Measurements from ENCODE around the gene LAGE3. TPM values are rescaled to one million over a fixed set of nuclear protein-coding genes. Genes with fewer than 3 reads are reported as not detected.
A peak's percentile ranks its signal among the peaks of the same experiment; 100 is the strongest.

Gene LAGE3
- total RNA-seq, 1 donor from 2014 or later: 27.7 TPM

GRCh38 chrX:154481911-154482601, 3.0 kb upstream of the LAGE3 start:
- no peaks in the 10 kb centered on the region for H3K36me3 ChIP-seq
- no peaks in the 10 kb centered on the region for H3K9me3 ChIP-seq
- DNase-seq (ENCODE audit: extremely low spot score in 2 of 2): no peak
- H3K27ac ChIP-seq: no peak overlapping the region
- no peaks in the 10 kb centered on the region for H3K27me3 ChIP-seq
- no peak overlapping the region for H3K4me3 ChIP-seq
- H3K4me1 ChIP-seq: peaks cover 18% of the 10 kb centered on the region
- intact Hi-C loops (cut with DNase I): no loop called here
- no peak for TF ChIP-seq CTCF (IDR thresholded peaks at IDR 0.05)
- no peak for TF ChIP-seq POLR2AphosphoS5 (IDR thresholded peaks at IDR 0.05; ENCODE audit: insufficient read depth in 1 of 2, low read depth in 1 of 2)
- no peak for TF ChIP-seq POLR2A (IDR thresholded peaks at IDR 0.05)

- no peaks in the 10 kb centered on the region for H3K9me3 ChIP-seq
- TF ChIP-seq CTCF (IDR thresholded peaks at IDR 0.05) (no peak), POLR2A (IDR thresholded peaks at IDR 0.05) (no peak)
- intact Hi-C loops (cut with DNase I): no loop called here
- H3K4me3 ChIP-seq: no peak overlapping the region
- H3K27me3 ChIP-seq: no peaks in the 10 kb centered on the region
- H3K4me1 ChIP-seq: peaks cover 18% of the 10 kb centered on the region
- H3K36me3 ChIP-seq: no peaks in the 10 kb centered on the region
- DNase-seq (ENCODE audit: extremely low spot score in 2 of 2): no peak
- no peak overlapping the region for H3K27ac ChIP-seq
Observed at GRCh38 chrX:154481195-154481594, 2.1 kb upstream of the LAGE3 start.

DNA sequence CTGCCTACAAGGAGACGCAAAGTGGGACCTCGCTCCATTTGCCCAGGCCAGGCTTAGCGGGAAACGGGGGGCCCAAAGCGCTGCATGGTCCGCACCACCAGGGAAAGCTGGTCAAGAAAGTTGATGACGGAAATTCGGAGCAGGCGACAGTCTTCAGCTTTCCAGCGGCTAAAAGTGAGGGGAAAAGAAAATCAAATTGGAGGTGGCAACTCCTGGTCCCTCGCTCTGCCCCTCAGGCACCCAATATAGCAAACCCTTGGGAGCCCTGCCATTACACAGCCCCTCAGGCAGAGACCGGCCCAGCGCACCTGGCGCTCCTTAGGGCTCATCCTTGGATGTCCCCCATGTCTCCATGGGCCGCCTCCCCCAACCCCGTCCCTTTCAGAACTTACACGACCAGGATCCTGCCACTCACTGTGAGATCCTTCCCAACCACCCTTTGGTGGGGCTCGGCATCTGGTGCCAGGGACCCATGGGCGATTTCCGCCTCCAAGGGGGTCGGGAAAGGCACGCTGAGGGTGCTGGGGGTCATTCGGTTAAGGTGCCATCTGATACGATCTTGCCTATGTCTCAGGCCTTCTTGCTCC, 1.1 kb downstream of the LAGE3 start:
- peak overlapping the region; percentile 49 to 52 for H3K4me3 ChIP-seq
- no peaks in the 10 kb centered on the region for H3K36me3 ChIP-seq
- no peaks in the 10 kb centered on the region for H3K27me3 ChIP-seq
- peak overlapping the region; percentile 72 for H3K27ac ChIP-seq
- H3K9me3 ChIP-seq: no peaks in the 10 kb centered on the region
- peaks cover 5% of the 10 kb centered on the region for H3K4me1 ChIP-seq
- intact Hi-C loops (cut with DNase I): loop anchor here (5.0 kb wide), 1 partner anchor 39 kb away; the partner anchor contains the start of gene FAM3A
- TF ChIP-seq POLR2AphosphoS5 (IDR thresholded peaks at IDR 0.05; ENCODE audit: insufficient read depth in 1 of 2, low read depth in 1 of 2) (no peak), POLR2A (IDR thresholded peaks at IDR 0.05) (no peak), CTCF (IDR thresholded peaks at IDR 0.05) (no peak)
- no peak for DNase-seq (ENCODE audit: extremely low spot score in 2 of 2)

DNA sequence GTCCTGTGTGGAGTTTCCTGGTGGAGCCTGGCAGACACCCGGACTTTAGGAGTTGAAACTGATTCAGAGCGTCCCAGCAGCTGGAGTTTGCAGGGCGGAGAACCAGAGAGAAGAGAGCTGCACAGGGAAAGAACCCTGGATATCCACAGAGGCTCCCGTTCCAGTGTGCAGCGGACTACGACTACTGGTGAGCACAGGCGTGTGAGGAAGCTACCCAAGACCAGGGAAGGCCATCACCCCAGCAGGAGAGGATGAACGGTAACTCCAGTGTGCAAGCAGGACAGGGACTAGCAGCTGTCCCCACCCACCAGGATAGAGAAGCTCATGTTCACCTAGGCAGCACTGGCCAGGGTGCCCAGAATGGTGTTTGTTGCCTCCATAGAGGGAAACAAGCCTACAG, 2.3 kb downstream of the LAGE3 start:
- Histone ChIP-seq H3K9me3 (no peaks in the 10 kb centered on the region), H3K4me3 (no peak overlapping the region), H3K27ac (no peak overlapping the region), H3K27me3 (no peaks in the 10 kb centered on the region), H3K36me3 (no peaks in the 10 kb centered on the region), H3K4me1 (peaks cover 5% of the 10 kb centered on the region)
- TF ChIP-seq POLR2A (IDR thresholded peaks at IDR 0.05) (no peak), CTCF (IDR thresholded peaks at IDR 0.05) (no peak), POLR2AphosphoS5 (IDR thresholded peaks at IDR 0.05; ENCODE audit: insufficient read depth in 1 of 2, low read depth in 1 of 2) (no peak)
- intact Hi-C loops (cut with DNase I): loop anchor here (5.0 kb wide), 1 partner anchor 40 kb away; the partner anchor contains the start of gene FAM3A
- no peak for DNase-seq (ENCODE audit: extremely low spot score in 2 of 2)

DNA sequence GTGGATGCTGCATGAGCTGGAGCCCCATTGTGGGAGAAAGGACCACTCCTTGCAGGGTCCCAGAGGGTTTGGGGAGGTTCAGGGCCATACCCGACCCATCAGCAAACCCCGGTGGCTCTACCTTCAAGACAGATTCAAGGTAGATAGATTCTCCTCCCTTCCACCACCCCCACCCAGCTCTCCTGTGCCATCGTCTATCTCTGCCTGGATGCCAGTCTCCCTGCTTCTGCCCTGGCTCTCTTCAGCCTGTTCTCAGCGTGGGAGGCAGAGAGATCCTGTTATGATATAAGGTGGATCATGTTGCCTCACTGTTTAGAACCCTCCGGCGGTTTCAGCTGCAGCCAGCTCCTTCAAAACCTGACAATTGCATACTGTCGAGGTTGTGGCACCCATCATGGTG, 5.4 kb downstream of the LAGE3 start:
- Histone ChIP-seq H3K4me1 (peaks cover 5% of the 10 kb centered on the region), H3K27me3 (no peaks in the 10 kb centered on the region), H3K4me3 (no peak overlapping the region), H3K27ac (no peak overlapping the region), H3K9me3 (no peaks in the 10 kb centered on the region), H3K36me3 (peaks cover 0 to 22% of the 10 kb centered on the region in 2 donors)
- TF ChIP-seq CTCF (IDR thresholded peaks at IDR 0.05) (no peak), POLR2AphosphoS5 (IDR thresholded peaks at IDR 0.05; ENCODE audit: insufficient read depth in 1 of 2, low read depth in 1 of 2) (no peak), POLR2A (IDR thresholded peaks at IDR 0.05) (no peak)
- intact Hi-C loops (cut with DNase I): no loop called here
- DNase-seq (ENCODE audit: extremely low spot score in 2 of 2): no peak
